Stimulated activated CD4-positive, alpha-beta T cell treated with anti-CD3 and anti-CD28 coated beads, TNF-alpha, amount 100 ng/mL, for 48 hours (primary cell): ENCODE measurements around the gene SLC26A4.
A peak's percentile ranks its signal among the peaks of the same experiment; 100 is the strongest.

Experiments
- DNase-seq, 3 donors: peaks; one replicate each; pipeline ENCODE4 v3.0.0-alpha.2; 2020; ENCODE audit warnings: low read depth in 3 of 3

Gene SLC26A4

DNA sequence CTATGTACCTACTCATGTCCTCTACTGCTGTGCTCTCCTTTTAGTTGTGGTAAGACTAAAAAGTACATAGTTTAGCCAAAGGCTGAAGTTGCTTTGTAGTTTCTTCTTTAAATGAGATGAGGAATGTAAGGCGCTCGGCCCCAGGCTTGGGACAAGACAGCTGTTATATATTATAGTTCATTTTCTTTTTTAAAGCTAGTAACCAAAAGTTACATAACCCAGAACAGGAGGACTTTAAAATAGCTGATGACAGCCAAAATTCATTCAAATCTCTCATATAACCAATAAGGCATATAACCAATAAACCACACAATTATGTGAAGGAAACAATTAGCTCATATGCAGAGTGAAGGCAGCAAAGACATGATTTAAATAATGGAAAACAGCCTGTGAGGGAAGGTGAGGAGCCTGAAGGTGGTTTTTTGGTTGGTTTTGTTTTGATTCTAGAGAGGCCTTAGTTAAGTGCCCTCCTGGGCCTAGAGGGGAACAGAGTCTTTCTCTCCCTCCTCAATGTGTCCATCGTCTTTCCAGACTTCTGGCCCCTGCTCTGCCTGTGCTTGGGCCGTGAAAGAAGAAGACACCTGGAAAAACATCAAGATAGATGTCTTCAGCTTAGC, 35.8 kb downstream of the SLC26A4 start:
- DNase-seq, result no peak

DNA sequence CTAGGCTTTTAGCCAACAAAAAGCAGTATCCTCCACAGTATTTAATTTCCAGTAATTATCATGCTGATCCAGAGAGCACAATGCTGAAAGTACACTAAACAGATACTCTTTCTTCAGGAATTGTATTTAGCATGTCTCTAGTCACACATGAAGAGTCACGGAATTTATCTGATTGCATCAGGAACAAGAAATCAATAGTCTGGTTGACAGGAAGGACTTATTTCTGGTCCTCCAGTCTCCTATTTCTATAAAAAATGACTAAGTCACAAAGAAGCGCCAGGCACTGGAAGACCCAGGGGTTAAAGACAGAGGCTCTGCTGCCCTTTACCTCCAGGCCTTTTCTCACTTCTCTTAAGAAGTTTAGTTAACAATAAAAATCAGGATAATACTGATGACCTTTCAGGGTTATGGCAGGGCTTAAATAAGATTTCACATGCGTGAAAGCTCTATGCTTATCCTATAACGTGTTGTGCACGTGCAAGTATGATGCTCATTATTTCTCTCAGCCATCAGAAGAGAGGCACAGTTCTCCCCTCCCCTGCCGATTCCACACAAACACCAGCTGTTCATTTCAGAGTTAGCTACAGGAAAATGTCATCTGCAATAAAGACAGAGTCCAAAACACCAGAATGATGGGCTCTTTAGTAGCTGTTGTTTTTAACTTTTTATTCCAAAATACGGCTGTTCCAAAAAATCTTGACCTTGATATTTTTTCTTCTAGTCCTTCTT, 36.9 kb downstream of the SLC26A4 start:
- no peak for DNase-seq

DNA sequence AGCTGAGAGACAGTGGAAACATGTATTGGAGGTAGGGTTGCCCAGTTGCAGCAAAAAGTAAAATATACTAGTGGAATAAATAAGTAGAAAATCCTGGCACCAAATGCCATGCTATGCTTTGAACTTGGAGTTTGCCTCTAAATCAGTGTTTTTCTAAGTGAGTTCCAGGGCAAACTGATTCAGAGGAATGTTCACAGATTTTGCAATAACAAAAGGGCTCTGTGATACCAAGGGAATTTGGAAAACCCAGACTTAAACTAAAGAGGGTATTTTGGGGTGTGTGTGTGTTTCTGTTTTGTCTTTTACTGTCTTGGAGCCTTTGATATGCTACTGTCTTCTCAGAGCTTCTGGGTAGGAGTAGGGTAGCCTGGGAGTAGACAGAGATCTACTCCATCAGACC, 39.9 kb downstream of the SLC26A4 start:
- DNase-seq, result no peak

DNA sequence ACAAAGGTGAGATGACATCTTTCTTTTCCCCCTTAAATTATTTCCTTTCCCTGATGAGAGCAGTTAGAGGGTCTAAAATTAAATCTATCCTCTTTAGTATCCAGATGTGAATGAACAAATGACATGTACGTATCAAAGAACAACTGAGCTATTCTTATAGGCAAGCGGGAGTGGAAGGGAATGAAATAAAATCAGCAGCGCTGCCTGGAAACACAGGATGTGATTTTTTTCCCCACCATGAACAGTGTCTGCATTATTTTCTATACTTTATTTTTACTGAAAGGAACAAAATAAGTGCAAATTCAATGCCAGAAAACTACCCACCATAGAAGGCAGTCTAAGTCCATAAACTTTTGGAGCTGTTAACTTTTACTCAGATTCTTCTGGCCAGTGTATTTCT, 40.6 kb downstream of the SLC26A4 start:
- no peak for DNase-seq

DNA sequence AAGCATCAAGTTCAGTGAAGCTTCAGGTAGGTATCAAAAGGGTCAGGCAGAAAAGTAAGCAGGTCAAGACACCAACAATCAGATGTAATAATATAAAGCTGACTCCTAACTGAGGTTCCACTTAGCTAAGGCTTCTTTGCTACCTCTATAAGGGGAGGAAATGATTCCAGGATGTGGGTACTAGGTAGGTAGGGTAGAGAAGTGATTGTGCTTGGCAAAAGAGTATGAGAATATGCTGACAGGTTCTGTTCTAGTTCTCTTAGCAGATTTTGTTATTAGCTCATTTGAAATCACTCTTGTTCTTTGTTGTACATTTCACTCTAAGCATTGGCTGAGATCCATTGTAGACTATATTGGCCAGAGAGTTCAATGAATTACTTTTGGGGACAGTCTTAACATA, 42.6 kb downstream of the SLC26A4 start:
- no peak for DNase-seq

DNA sequence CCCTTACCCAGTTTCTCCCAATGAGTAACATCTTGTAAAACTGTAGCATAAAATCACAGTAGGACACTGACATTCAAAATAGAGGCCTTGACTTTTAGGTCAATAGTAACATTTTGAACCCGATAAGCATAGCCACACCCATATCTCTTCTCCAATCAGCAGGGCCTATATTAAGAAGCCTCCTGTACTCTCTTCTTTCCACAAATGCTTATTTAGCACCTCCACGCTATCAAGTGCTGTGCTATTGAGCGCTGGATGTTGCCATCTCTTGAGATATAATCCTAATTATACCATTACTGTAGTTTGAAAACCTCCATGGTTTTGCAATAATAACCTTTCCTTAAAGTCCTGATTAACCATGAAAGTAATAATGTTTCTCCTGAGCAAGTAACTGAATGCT, 43.2 kb downstream of the SLC26A4 start:
- no peak for DNase-seq

DNA sequence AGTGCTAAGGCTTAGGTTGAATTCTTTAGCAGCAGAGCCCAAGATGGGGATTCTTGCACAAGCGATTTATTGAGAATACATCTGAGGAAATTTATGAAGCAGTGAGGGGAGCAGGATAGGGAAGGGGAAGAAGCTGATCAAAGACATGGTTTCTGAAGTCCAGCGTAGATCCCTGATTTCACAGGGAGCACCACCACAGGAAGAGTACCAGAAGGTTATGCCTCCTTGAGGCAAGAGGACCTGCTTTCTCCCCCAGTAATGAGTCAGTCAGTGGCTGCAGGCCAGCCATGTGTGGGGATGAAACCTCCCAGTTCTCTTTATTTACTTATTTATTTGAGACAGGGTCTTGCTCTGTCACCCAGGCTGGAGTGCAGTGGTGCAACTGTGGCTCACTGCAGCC, 48.3 kb downstream of the SLC26A4 start:
- no peak for DNase-seq

DNA sequence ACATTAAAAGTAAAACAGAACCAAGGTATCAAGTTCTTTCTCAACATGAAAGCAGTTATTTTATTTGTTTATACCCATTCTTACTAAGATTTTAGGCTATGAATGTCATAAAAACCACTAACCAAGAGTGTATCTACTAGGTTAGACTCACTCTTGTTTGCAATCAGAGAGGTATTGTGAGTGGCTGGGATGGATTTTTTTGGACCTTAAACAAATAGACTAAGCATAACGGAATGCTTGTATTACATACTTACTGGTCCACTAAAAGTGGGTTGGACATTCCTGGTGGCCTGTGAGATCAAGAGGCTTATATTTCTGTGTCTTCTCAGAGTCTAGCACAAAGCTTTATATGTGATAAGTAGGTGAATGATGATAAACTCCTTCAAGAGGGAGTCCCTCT, 50.7 kb downstream of the SLC26A4 start:
- no peak for DNase-seq

DNA sequence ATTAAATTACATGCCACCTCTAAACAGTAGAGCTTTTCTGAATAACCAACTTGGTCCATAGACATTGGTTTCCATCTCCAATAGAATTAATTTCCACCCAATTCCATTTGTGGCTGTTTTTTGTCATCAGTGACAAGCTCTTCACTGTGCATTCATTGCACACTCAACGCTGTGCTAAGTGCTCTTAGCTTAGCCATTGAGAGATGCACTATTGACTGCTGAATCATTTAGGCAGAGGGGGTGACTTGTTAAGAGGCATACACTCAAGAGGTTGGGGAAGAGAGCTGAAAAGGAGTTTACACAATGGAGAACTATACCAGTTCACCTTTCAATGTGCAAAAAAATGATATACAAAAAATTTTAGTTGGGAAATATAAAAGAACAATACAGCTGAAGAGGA, 51.4 kb downstream of the SLC26A4 start:
- DNase-seq, result no peak

DNA sequence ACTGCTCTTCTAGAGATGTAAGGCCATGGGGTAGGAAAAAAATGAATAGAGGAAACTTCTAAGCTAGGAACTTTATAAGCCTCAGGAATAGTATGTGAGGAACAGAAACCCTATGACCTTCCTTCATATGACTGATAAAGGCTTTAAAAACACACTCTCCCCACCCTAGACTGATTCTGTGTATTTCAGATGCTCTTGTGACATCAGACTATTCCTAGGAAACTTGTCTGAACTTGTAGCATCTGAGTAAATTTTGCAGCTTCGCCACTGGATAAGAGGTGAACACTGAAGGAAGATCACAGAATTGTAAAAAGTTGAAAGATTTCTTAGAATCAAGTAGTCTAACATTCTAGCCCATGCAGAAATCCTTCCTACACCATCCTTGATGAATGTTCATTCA, 52.3 kb downstream of the SLC26A4 start:
- DNase-seq, result no peak

DNA sequence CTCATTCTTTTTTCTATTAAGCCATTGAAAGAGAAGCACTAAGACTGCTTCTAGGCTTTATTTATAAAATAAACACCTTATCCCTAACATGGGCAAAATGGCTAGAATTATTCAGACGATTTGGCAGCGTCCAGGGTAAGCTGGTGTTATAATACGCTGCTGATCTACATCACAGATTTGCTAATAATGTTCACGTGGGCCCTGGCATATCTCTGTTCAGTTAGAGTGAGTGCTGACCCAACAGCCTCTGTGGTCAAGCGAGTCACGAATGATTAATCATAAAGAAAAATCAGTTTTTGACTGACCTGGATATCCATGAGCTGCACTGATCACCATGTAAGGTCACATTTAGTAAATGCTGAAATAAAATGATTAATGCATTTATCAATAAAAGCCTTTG, 54.9 kb downstream of the SLC26A4 start:
- no peak for DNase-seq

DNA sequence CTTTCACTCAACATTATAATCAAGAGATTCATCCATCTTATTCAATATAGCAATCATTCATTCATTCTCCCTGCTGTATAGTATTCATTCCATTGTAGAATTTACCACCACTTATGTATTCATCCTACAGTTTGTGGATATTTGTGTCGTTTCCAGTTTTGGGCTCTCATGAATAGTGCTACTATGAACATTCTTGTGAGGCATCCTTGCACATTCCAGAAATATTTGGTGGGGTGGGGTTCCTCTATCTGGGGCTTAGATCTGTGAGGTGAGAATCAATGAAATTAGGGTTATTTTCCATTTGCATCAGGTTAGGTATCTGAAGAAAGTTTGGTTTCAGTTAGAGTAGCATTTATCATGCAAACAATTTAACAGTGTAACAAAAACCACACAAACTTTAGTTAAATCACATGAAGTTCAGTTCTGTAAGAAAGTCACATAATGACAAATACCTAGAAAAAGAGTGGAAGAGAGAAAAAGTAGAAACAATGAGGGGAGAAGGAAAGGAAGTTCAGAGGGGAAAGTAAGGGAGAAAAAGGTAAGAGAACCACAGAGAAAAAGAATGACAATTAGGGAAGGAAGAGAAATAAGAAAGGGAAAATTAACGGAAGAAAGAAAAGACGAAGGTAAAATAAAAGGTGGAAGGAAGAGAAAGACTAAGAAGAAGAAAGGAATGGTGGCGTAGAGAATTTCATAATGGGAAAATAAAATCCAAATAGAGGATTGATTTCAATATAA, 58.0 kb downstream of the SLC26A4 start:
- no peak for DNase-seq

DNA sequence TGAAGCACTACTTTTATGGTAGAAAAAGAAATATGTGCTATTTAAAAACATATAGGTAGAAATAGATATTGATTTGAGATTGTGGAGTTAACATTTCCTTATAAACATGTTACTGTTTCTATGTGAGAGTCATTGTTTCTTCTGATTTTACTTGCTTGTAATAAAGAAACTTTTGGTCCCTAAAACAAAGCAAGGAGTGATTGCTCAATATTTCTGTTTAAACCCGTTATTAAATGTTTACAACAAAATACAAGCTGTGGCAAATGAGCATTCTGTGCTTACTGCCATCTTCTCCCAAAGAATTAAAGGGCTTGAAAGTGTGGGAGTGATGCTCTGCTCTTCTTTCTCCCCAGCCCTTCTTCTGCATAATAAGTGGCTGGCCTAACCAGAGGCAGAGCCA, 60.7 kb downstream of the SLC26A4 start:
- no peak for DNase-seq

DNA sequence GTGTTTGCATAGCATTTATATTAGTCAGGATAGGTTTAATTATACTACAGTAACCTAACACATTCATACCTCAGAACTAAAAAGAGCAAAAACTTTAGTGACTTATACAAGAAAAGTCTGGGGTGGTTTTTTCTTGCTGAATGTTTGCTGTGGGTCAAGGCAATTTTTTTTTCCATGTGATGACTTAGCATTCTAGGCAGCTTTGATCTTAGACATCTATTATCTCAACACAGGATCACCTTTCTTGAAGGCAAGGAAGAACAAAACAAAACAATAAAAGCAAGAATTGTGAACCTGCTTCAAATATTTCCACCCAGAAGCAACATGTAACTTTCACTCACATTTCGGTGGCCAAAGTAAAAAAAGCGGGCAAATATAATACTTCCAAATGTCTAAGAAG, 62.6 kb downstream of the SLC26A4 start:
- DNase-seq, result no peak

DNA sequence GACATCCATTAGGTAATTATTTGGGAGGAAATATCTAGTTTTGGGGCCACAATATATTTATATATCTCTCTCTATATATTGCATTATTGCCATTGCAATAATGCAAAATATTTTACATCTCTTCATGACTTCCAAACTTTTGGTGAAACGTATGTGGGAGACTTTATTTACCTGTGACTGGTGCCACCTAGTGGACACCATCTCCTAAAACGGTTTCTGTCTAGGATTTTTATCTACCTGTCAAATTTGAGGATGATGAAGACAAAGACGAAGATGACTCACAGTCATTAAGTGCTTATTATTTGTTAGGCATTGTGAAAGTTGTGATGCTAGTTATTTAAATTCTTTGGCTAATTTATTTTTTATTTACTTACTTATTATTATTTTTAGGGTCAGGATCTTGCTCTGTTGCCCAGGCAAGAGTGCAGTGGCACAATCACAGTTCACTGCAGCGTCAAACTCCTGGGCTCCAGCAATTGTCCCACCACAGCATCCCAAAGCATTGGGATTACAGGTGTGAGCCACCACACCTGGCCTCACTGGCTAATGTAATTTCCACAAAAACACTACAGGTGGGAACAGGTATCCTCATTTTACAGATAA, 64.6 kb downstream of the SLC26A4 start:
- peak in 2 of 3 donors; percentile 22 to 54 for DNase-seq

DNA sequence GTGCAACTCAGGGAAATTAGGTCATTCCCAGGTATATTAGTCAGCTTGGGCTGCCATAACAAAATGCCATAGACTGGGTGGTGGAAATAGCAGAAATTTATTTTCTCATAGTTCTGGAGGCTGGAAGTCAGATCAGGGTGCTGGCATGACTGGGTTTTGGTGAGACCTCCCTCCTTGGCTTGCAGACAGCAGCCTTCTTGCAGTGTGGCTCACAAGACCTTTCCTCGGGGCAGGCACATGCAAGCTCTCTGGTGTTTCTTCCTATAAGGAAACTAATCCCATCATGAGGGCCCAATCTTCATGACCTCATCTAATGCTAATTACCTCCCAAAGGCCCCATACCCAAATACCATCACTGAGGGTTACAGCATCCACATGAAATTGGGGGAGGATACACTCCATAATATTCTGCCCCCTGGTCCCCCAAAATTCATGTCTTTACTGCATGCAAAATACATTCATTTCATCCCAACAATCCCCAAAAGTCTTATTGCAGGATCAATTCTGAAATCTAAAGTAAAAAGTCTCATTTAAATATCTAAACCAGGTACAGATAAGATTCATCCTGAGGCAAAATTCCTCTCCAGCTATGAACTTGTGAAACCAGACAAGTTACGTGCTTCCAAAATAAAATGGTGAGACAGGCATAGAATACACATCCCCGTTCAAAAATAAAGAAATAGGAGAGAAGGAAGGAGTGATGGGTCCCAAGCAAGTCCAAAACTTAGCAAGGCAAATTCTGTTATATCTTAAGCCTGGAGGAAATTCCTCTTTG, 65.9 kb downstream of the SLC26A4 start:
- DNase-seq, result no peak

DNA sequence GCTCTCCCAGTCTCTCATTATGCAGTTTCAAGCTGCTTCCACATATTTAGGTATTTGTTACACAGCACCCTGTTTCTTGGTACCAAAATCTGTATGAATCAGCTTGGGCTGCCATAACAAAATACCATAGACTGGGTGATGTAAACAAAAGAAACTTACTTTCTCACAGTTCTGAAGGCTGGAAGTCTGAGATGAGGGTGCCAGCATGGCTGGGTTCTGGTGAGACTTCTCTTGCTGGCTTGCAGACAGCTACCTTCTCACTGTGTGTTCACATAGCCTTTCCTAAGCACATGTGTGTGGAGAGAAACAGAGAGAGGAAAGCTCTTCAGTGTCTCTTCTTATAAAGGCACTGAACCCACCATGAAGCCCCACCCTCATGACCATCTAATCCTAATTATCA, 67.6 kb downstream of the SLC26A4 start:
- no peak for DNase-seq

DNA sequence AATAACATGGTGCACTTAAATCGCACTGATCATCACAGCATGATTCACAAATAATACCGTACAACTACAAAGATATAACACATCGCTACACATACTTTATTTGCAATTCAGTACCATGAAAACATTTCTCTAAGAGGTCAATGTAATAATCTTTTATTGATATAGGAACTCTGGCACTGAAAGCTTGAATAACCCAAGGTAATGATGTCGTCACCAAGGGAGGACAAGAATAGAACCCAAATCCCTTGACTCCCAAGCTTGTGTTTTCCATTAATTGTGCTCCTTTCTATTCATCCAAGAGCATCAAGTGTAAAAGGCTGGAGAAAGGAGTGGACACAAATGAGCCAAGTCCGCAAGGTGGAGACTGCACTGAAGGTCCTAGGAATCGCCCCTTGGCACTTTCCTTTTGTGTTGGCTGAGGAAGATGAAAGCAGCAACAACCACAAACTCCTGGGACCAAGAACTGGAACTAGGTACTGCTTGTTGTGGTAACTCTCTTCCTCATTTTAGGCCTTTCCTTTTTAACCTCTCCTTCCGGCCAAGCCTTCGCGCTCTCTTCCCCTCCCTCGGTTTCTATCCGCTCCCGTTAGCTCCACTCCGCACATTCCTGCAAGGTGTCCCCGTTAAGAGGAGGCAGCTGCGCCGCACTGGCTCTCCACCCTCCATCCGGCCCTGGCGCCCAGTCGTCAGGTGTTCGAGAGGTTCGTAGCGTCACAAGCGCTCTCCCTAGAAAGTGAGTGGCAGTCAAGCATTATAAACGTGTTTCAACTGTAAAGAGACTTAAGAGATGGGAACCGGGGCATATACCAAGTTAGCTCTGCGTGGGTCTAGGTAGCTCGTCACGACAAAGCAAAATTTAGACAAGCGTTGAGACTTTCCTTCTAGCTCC, 82.3 kb downstream of the SLC26A4 start:
- DNase-seq, result peak in 1 of 3 donors; percentile 35

DNA sequence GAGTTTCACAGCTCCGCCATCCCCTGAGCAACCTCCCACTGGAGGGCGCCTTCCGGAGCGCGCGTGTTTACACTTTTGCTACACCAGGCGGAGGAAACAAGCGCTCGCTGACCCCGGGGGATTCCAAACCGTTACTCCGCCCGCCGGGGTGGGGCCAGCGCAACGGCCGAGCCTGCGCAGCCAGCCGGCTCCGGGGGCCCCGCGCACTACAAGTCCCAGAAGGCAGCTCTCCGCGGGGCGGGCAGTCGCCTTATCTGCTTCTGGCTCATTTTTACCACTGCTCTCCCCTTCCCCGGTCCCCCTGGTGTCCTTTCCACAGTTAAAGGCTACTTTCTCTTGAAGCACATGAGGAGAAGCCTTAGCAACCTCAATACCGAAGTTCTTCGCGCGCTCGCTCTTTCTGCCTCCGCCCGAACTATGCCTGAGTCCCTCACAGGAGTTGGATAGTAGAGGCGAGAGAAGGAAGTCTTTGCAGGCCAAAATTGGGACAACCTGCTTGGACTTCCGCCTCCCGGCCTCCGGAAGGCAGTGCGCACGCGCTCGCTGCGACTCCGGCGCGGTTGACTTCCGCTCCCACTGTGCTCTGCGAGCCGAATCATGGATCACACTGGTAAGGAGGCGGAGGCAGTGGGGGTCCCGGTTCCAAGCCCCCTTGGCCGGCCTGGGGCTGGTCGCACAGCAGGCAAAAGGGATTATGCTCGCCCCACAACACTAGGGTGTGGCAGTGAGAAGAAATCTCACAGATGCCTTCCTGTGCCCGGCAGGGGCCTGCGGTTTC, 83.1 kb downstream of the SLC26A4 start, which contains the start of gene CBLL1:
TSS of gene CBLL1 (plus strand) at position 576 of the 778 bp plus-strand sequence. CDS start at position 598, 22 bp downstream.
- DNase-seq, result peak; percentile 92 to 96 (median 95)

DNA sequence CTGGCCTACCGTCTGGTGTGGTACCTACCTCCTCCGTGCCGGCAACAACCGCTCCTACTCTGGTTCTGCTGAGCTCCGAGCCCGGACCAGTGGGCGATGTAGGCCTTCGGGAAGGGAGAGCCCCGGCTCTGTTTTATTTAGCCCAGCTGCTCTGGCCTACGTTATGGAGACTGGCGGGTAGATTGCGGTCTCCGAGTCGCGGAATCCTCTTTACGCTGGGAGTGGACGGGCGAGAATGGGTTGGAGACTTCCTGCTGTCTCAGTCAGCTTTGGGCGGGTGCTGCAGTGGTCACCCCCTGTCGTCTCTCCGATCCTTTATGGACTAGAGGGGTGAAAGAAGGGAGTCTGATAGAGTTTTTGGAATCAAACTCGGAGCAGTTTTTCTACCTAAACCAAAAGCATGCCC, 83.7 kb downstream of the SLC26A4 start:
- peak in 1 of 3 donors; percentile 54 for DNase-seq
